ENCODE data around the gene GCHFR.

DNA sequence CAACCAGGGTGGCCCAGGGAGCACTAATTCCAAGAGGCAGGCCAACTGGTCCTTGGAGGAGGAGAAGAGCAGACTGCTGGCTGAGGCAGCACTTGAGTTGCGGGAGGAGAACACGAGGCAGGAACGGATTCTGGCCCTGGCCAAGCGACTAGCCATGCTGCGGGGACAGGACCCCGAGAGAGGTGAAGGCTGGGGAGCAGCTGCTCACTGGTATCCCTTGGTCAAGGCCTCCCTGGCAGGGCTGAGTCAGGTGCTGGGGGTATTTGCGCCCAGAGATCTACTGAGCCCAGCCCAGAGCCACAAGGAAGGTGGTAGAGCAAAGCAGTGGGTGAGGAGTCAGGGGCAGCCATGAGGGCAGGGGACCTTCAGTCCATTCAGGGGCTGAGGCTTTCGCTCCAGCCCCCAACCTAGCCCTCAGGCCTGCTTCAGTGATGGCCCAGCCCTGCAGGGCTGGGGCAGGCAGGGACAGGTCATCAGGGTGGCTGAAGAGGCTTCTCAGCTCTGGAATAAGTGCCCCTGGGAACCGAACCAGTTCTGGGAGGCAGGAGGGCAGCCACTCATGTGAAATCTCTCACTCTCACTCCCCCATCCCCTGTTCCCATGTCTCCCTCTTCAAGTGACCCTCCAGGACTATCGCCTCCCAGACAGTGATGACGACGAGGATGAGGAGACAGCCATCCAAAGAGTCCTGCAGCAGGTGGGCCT is 49.0 kb downstream of the GCHFR start:
- TF ChIP-seq EP300 (IDR thresholded peaks at IDR 0.05) (no peak), POLR2A (IDR thresholded peaks at IDR 0.05) (no peak)
- TF ChIP-seq, protein P1, sequence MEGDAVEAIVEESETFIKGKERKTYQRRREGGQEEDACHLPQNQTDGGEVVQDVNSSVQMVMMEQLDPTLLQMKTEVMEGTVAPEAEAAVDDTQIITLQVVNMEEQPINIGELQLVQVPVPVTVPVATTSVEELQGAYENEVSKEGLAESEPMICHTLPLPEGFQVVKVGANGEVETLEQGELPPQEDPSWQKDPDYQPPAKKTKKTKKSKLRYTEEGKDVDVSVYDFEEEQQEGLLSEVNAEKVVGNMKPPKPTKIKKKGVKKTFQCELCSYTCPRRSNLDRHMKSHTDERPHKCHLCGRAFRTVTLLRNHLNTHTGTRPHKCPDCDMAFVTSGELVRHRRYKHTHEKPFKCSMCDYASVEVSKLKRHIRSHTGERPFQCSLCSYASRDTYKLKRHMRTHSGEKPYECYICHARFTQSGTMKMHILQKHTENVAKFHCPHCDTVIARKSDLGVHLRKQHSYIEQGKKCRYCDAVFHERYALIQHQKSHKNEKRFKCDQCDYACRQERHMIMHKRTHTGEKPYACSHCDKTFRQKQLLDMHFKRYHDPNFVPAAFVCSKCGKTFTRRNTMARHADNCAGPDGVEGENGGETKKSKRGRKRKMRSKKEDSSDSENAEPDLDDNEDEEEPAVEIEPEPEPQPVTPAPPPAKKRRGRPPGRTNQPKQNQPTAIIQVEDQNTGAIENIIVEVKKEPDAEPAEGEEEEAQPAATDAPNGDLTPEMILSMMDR (IDR thresholded peaks at IDR 0.05), result no peak

Data from suprapubic skin (tissue), 3 donors.